Transverse colon (tissue), 4 donors: ENCODE results near the gene JAZF1. TPM values are rescaled to one million over a fixed set of nuclear protein-coding genes. Genes with fewer than 3 reads are reported as not detected.

Experiments
- DNase-seq: peaks from one replicate; pipeline ENCODE4 v3.0.0-alpha.2; 2019
- H3K27ac ChIP-seq, 4 donors: fragments of 200-600 bp; sonication (generic); 2 replicates each; pipeline ENCODE4 v1.5.1; 2016 to 2018; ENCODE audit warnings: inconsistent platforms in 4 of 4
- H3K27me3 ChIP-seq: fragments of 200-600 bp; sonication (generic); 2 replicates; pipeline ENCODE4 v1.5.1; 2017; ENCODE audit warnings: inconsistent platforms
- H3K36me3 ChIP-seq, 4 donors: fragments of 200-600 bp; sonication (generic); 2 replicates each; pipeline ENCODE4 v1.5.1; 2017 to 2019; ENCODE audit warnings: inconsistent platforms in 4 of 4
- H3K4me1 ChIP-seq, 4 donors: fragments of 200-600 bp; sonication (generic); 2 replicates each; pipeline ENCODE4 v1.5.1; 2017 to 2020; ENCODE audit warnings: inconsistent platforms in 4 of 4
- H3K4me3 ChIP-seq, 4 donors: fragments of 200-600 bp; sonication (generic); 1 replicate in 1 of 4; 2 replicates in 3 of 4; pipeline versions ENCODE4 v1.5.1 to v1.6.1; 2017 to 2019; ENCODE audit warnings: inconsistent platforms in 4 of 4
- H3K9me3 ChIP-seq, 2 donors: fragments of 200-600 bp; sonication (generic); 2 replicates each; pipeline ENCODE4 v1.5.1; 2017 to 2019; ENCODE audit warnings: inconsistent platforms in 2 of 2
- EP300 ChIP-seq: sonication (generic); formaldehyde crosslinking; IDR thresholded peaks from one replicate; pipeline ENCODE4 v1.6.1; 2017; ENCODE audit warnings: antibody characterized with exemption, low read depth
- POLR2A ChIP-seq: fragments of 450-650 bp; IDR thresholded peaks from one replicate; pipeline ENCODE4 v1.6.1; 2016; ENCODE audit warnings: antibody characterized with exemption, mild to moderate bottlenecking, moderate library complexity
- POLR2AphosphoS5 ChIP-seq, 3 donors: sonication (generic); formaldehyde crosslinking; IDR thresholded peaks; one replicate each; pipeline ENCODE4 v1.6.1; 2016; ENCODE audit warnings: antibody characterized with exemption in 3 of 3
- WGBS, 2 donors: methylation state at CpG; one replicate each; pipeline ENCODE4 v1.1.5; 2018; ENCODE audit warnings: low coverage in 1 of 2; 5-methylcytosine and 5-hydroxymethylcytosine counted together
- in situ Hi-C, 4 donors: fragments of 200-750 bp; cut with MboI; loops; one replicate each; pipeline versions ENCODE4 v1.15.0 to v1.15.1; 2017; ENCODE audit warnings: low sequenced_read_pairs in 3 of 4, low pct_ligation_motif_present in 1 of 4, low pct_unique_long_range_greater_than_20kb in 1 of 4
- intact Hi-C: fragments of 100-400 bp; cut with DNase I; formaldehyde crosslinking; loops from one replicate; pipeline ENCODE4 v1.15.1; 2023; ENCODE audit warnings: low total_unique reads
- total RNA-seq, 4 donors: library from RNA; depleted of rRNA; stranded (reverse); fragments of >200 nt; gene quantifications; one replicate each; pipeline ENCODE4 v1.1.0, GENCODE V29; 2016
- TF ChIP-seq, protein P1 (sequence below), 5 experiments: fragments of 200-600 bp in 3 of 5; fragments of 450-650 bp in 2 of 5; sonication (generic) in 3 of 5; IDR thresholded peaks; 1 replicate in 2 of 5; 2 replicates in 3 of 5; pipeline ENCODE4 v1.5.1; 2016 to 2017; ENCODE audit warnings: antibody characterized with exemption in 5 of 5, inconsistent platforms in 3 of 5, mild to moderate bottlenecking in 2 of 5, moderate library complexity in 1 of 5

Gene JAZF1
- total RNA-seq, 4 donors from 2014 or later: 11.0 to 12.2 (median 11.5) TPM

DNA sequence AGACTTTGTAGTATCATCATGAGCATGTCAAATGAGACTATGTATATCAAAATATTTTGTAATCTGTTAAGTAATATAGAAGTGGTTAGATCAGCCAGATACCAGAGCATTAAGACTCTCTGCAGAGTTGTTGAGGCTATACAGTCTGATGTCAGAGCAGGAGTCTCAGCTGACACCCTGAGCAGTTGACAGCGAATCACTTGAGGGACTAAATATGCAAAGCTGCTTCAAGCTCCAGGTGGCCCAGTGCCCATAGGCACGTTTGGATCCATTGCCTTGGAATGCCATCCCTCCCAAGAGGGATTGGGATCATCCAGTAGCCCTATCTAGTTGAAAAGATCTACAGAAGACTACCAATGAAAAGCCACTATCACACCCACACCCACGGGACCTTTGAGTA, 230.5 kb downstream of the JAZF1 start:
- H3K27ac ChIP-seq: no peak overlapping the region
- DNase-seq: no peak
- no peak overlapping the region for H3K4me3 ChIP-seq
- intact Hi-C loops: no loop called here
- in situ Hi-C loops: no loop called here
- H3K36me3 ChIP-seq: no peaks in the 10 kb centered on the region
- peaks cover 0 to 9% (median 3%) of the 10 kb centered on the region in 4 donors for H3K4me1 ChIP-seq
- 72% methylated on average over 3 of the region's 3 CpGs; no CpG with 5 or more reads in 1 of the 2 donors for WGBS, 2 donors
- TF ChIP-seq POLR2A (no peak), EP300 (no peak)
- TF ChIP-seq, protein P1, sequence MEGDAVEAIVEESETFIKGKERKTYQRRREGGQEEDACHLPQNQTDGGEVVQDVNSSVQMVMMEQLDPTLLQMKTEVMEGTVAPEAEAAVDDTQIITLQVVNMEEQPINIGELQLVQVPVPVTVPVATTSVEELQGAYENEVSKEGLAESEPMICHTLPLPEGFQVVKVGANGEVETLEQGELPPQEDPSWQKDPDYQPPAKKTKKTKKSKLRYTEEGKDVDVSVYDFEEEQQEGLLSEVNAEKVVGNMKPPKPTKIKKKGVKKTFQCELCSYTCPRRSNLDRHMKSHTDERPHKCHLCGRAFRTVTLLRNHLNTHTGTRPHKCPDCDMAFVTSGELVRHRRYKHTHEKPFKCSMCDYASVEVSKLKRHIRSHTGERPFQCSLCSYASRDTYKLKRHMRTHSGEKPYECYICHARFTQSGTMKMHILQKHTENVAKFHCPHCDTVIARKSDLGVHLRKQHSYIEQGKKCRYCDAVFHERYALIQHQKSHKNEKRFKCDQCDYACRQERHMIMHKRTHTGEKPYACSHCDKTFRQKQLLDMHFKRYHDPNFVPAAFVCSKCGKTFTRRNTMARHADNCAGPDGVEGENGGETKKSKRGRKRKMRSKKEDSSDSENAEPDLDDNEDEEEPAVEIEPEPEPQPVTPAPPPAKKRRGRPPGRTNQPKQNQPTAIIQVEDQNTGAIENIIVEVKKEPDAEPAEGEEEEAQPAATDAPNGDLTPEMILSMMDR (IDR thresholded peaks at IDR 0.05): no peak
- no peaks in the 10 kb centered on the region for H3K9me3 ChIP-seq
- H3K27me3 ChIP-seq: no peaks in the 10 kb centered on the region

- TF ChIP-seq POLR2A: no peak
- no peaks in the 10 kb centered on the region for H3K27me3 ChIP-seq
- in situ Hi-C loops: loop anchor here in 1 of 4 donors (25.0 kb wide), 1 partner anchor 737 kb away; the partner anchor contains the start of gene HOXA13
- H3K4me1 ChIP-seq: peaks cover 0 to 10% (median 7%) of the 10 kb centered on the region in 4 donors
- intact Hi-C loops: no loop called here
- no peaks in the 10 kb centered on the region for H3K9me3 ChIP-seq
- H3K4me3 ChIP-seq: no peak overlapping the region
- WGBS, 2 donors: 91 to 92% methylated on average over 1 to 3 of the region's 3 CpGs
- no peak for DNase-seq
- no peak overlapping the region for H3K27ac ChIP-seq
- H3K36me3 ChIP-seq: no peaks in the 10 kb centered on the region
These were observed 231.7 kb downstream of the JAZF1 start for GRCh38 chr7:27948861-27949260.

- no peak for DNase-seq
- TF ChIP-seq POLR2AphosphoS5 (IDR thresholded peaks at IDR 0.05) (no peak), EP300 (no peak), POLR2A (no peak)
- TF ChIP-seq, protein P1 (IDR thresholded peaks at IDR 0.05): no peak
- in situ Hi-C loops: loop anchor here in 1 of 4 donors (25.0 kb wide), 1 partner anchor 735 kb away; the partner anchor contains the start of gene HOXA13
These were observed 232.9 kb downstream of the JAZF1 start for GRCh38 chr7:27947586-27948278.

DNA sequence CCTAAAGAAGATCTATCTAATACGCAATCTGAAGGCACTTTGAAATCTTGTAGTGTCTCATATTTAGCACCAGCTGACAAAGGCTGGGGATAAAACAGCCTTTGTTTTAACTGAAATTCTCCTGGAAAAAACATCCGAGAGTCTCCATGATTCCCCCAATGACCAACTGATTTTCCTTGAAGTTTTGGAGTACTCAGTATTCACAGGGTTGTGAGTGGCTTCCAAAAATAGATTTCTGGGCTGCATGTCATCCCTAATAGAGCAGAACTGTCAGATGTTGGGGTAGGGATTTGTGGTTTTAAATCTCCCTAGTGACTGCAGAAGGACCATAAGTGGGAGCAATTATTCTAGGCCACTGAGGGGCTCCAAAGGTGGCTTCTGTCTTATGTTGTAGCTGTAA, 234.2 kb downstream of the JAZF1 start:
- H3K4me1 ChIP-seq: peaks cover 0 to 9% (median 4%) of the 10 kb centered on the region in 4 donors
- in situ Hi-C loops: loop anchor here in 1 of 4 donors (25.0 kb wide), 1 partner anchor 734 kb away; the partner anchor contains the start of gene HOXA13
- intact Hi-C loops: no loop called here
- TF ChIP-seq POLR2A (no peak), POLR2AphosphoS5 (IDR thresholded peaks at IDR 0.05) (no peak), EP300 (no peak)
- TF ChIP-seq, protein P1 (IDR thresholded peaks at IDR 0.05): no peak
- H3K27ac ChIP-seq: no peak overlapping the region
- H3K4me3 ChIP-seq: no peak overlapping the region
- no peaks in the 10 kb centered on the region for H3K36me3 ChIP-seq
- no peaks in the 10 kb centered on the region for H3K27me3 ChIP-seq
- 81 to 88% methylated on average over 1 to 2 of the region's 2 CpGs for WGBS, 2 donors
- DNase-seq: no peak
- no peaks in the 10 kb centered on the region for H3K9me3 ChIP-seq

More at GRCh38 chr7:27947586-27948278, 232.9 kb downstream of the JAZF1 start:
- H3K4me1 ChIP-seq: peaks cover 0 to 10% (median 7%) of the 10 kb centered on the region in 4 donors
- no peaks in the 10 kb centered on the region for H3K36me3 ChIP-seq
- H3K27ac ChIP-seq: peak overlapping the region in 1 of 4 donors; percentile 27
- H3K9me3 ChIP-seq: no peaks in the 10 kb centered on the region
- no peaks in the 10 kb centered on the region for H3K27me3 ChIP-seq
- 57% methylated on average over 7 of the region's 7 CpGs; no CpG with 5 or more reads in 1 of the 2 donors for WGBS, 2 donors
- H3K4me3 ChIP-seq: no peak overlapping the region
- intact Hi-C loops: no loop called here
